ENCODE data around the gene CREG1.

CREG1 gene

GRCh38 chr1:167502719-167503462 lies 50.7 kb downstream of the CREG1 start:
- DNase-seq: no peak

- DNase-seq: peak in 1 of 5 experiments; percentile 44
Observed at GRCh38 chr1:167502192-167502551, 51.4 kb downstream of the CREG1 start.

GRCh38 chr1:167501515-167502191 lies 51.9 kb downstream of the CREG1 start:
- peak in 2 of 5 experiments; percentile 41 to 66 for DNase-seq

- DNase-seq: peak in 1 of 5 experiments; percentile 67
Observed at GRCh38 chr1:167500283-167500860, 53.2 kb downstream of the CREG1 start.

- peak in 1 of 5 experiments; percentile 62 for DNase-seq
Observed at GRCh38 chr1:167499664-167500101, 53.9 kb downstream of the CREG1 start.

GRCh38 chr1:167499106-167499505 lies 54.5 kb downstream of the CREG1 start:
- DNase-seq: peak in 1 of 5 experiments; percentile 18

- DNase-seq: no peak
Observed at GRCh38 chr1:167496797-167497619, 56.6 kb downstream of the CREG1 start.

GRCh38 chr1:167493372-167493771 lies 60.2 kb downstream of the CREG1 start:
- no peak for DNase-seq

GRCh38 chr1:167492481-167492910 lies 61.1 kb downstream of the CREG1 start:
- peak in 3 of 5 experiments; percentile 23 to 74 (median 27) for DNase-seq

GRCh38 chr1:167491586-167492461 lies 61.7 kb downstream of the CREG1 start:
- peak in 2 of 5 experiments; percentile 56 to 59 for DNase-seq

Data from T-helper 2 cell (primary cell).